ENCODE data around the gene PCDHGA4. TPM values are rescaled to one million over a fixed set of nuclear protein-coding genes. Genes with fewer than 3 reads are reported as not detected.

The PCDHGA4 gene
- total and polyA plus RNA-seq, 7 experiments from 2014 or later, result 0.11 to 0.63 (median 0.19) TPM; not detected in 2

- peak within 1 kb of the TSS; percentile 95 for H3K4me3 ChIP-seq (ENCODE audit: low read length)
- CTCF ChIA-PET, result interaction anchor here (0.6 to 2.4 kb wide), 9 partner anchors 8 to 249 kb away, joined by 3 to 15 read pairs (median 6); partner anchors contain the start of gene PCDHGA11
- POLR2A ChIA-PET, result interaction anchor here (0.5 to 2.6 kb wide), 23 partner anchors 8 to 1035 kb away, joined by 3 to 26 read pairs (median 4); partner anchors contain the start of genes DELE1, DIAPH1, HDAC3 and IK
- peak within 1 kb of the TSS; percentile 88 for H3K27ac ChIP-seq (ENCODE audit: low read depth, low read length)
- Mint-ChIP-seq H3K9me3 (peaks cover 12 to 85% (median 55%) of the 10 kb centered on the region in 11 donors), H3K36me3 (peaks cover 33 to 54% (median 42%) of the 10 kb centered on the region in 5 donors), H3K27ac (peak within 1 kb of the TSS; percentile 97 to 100 (median 99)), H3K27me3 (peaks cover 0 to 3% (median 0%) of the 10 kb centered on the region in 5 donors), H3K4me1 (peaks cover 18 to 40% (median 27%) of the 10 kb centered on the region in 7 donors), H3K4me3 (peak within 1 kb of the TSS; percentile 90 to 100 (median 98))
- H3K27me3 ChIP-seq (ENCODE audit: control insufficient read depth in 2 of 2, insufficient read depth in 2 of 2, low read length in 2 of 2), result no peaks in the 10 kb centered on the region
- H3K9me3 ChIP-seq (ENCODE audit: control insufficient read depth in 2 of 3, low read length in 3 of 3), result peaks cover 20 to 49% (median 23%) of the 10 kb centered on the region in 3 experiments
- ATAC-seq (peak; percentile 94), DNase-seq (peak; percentile 88 to 94 (median 94))
- peaks cover 7% of the 10 kb centered on the region in 2 donors for H3K4me1 ChIP-seq (ENCODE audit: control insufficient read depth in 2 of 2, insufficient read depth in 2 of 2, low read length in 2 of 2)
- intact Hi-C loops (cut with micrococcal nuclease), result loop anchor here (1.0 to 10.0 kb wide), 19 partner anchors 92 to 1450 kb away; partner anchors contain the start of genes PCDHGA10 (in 2 of the 2), ARHGAP26 (in 1 of the 2), CYSTM1 (in 1 of the 2) and DELE1 (in 1 of the 2)
- peaks cover 0 to 21% (median 10%) of the 10 kb centered on the region in 3 experiments for H3K36me3 ChIP-seq (ENCODE audit: control insufficient read depth in 2 of 3, insufficient read depth in 3 of 3, low read length in 3 of 3)
These were observed 34.3 kb upstream of the PCDHGA4 start, which contains the start of gene TAF7 for GRCh38 chr5:141320225-141321169. TSS of gene TAF7 (minus strand) at chr5:141320784. CDS start at chr5:141320044, 740 bp downstream.

GRCh38 chr5:141322261-141322660 is 32.6 kb upstream of the PCDHGA4 start:
- intact Hi-C loops (cut with micrococcal nuclease), result loop anchor here (5.0 to 10.0 kb wide), 6 partner anchors 90 to 1217 kb away; partner anchors contain the start of genes DIAPH1 (in 1 of the 2), PCDHGA10 (in 1 of the 2) and PFDN1 (in 1 of the 2)
- Histone ChIP-seq H3K4me1 (ENCODE audit: control insufficient read depth in 2 of 2, insufficient read depth in 2 of 2, low read length in 2 of 2) (peaks cover 7% of the 10 kb centered on the region in 2 donors), H3K9me3 (ENCODE audit: control insufficient read depth in 2 of 3, low read length in 3 of 3) (peaks cover 19 to 37% (median 20%) of the 10 kb centered on the region in 3 experiments), H3K36me3 (ENCODE audit: control insufficient read depth in 2 of 3, insufficient read depth in 3 of 3, low read length in 3 of 3) (peaks cover 0 to 21% (median 10%) of the 10 kb centered on the region in 3 experiments), H3K27ac (ENCODE audit: low read depth, low read length) (no peak overlapping the region), H3K4me3 (ENCODE audit: low read length) (no peak overlapping the region), H3K27me3 (ENCODE audit: control insufficient read depth in 2 of 2, insufficient read depth in 2 of 2, low read length in 2 of 2) (no peaks in the 10 kb centered on the region)
- ATAC-seq (no peak), DNase-seq (no peak)
- CTCF ChIA-PET, result interaction anchor here (0.6 to 1.4 kb wide), 3 partner anchors 205 to 336 kb away, joined by 3 to 7 read pairs (median 4); no protein-coding TSS in a partner anchor
- Mint-ChIP-seq H3K4me1 (peaks cover 18 to 48% (median 31%) of the 10 kb centered on the region in 7 donors), H3K4me3 (peak overlapping the region in 6 of 10 donors; percentile 14 to 100 (median 37)), H3K27ac (no peak overlapping the region), H3K27me3 (peaks cover 0 to 13% (median 6%) of the 10 kb centered on the region in 5 donors), H3K36me3 (peaks cover 32 to 43% (median 36%) of the 10 kb centered on the region in 5 donors), H3K9me3 (peaks cover 11 to 82% (median 43%) of the 10 kb centered on the region in 11 donors)
- POLR2A ChIA-PET, result interaction anchor here (1.2 kb wide), 1 partner anchor 242 kb away, joined by 4 read pairs; no protein-coding TSS in a partner anchor

GRCh38 chr5:141326088-141326854 is 28.6 kb upstream of the PCDHGA4 start:
- peaks cover 4 to 82% (median 22%) of the 10 kb centered on the region in 11 donors for H3K9me3 Mint-ChIP-seq
- peaks cover 3 to 10% (median 6%) of the 10 kb centered on the region in 5 donors for H3K36me3 Mint-ChIP-seq
- H3K27ac Mint-ChIP-seq, result peak overlapping the region; percentile 17 to 95 (median 80)
- Histone ChIP-seq H3K27me3 (ENCODE audit: control insufficient read depth in 2 of 2, insufficient read depth in 2 of 2, low read length in 2 of 2) (peaks cover 0 to 5% of the 10 kb centered on the region in 2 donors), H3K9me3 (ENCODE audit: control insufficient read depth in 2 of 3, low read length in 3 of 3) (peaks cover 0 to 32% (median 5%) of the 10 kb centered on the region in 3 experiments), H3K4me3 (ENCODE audit: low read length) (peak overlapping the region; percentile 73), H3K36me3 (ENCODE audit: control insufficient read depth in 2 of 3, insufficient read depth in 3 of 3, low read length in 3 of 3) (no peaks in the 10 kb centered on the region), H3K27ac (ENCODE audit: low read depth, low read length) (peak overlapping the region; percentile 53), H3K4me1 (ENCODE audit: control insufficient read depth in 2 of 2, insufficient read depth in 2 of 2, low read length in 2 of 2) (no peaks in the 10 kb centered on the region)
- peak overlapping the region; percentile 78 to 98 (median 90) for H3K4me3 Mint-ChIP-seq
- peak; percentile 95 for ATAC-seq
- peak; percentile 39 to 75 (median 57) for DNase-seq
- ChIA-PET CTCF (interaction anchor here (0.6 to 1.6 kb wide), 4 partner anchors 176 to 240 kb away, joined by 3 to 6 read pairs (median 4); no protein-coding TSS in a partner anchor), POLR2A (interaction anchor here (0.6 kb wide), 1 partner anchor 309 kb away, joined by 3 read pairs; no protein-coding TSS in a partner anchor)
- peaks cover 8 to 48% (median 41%) of the 10 kb centered on the region in 5 donors for H3K27me3 Mint-ChIP-seq
- intact Hi-C loops (cut with micrococcal nuclease), result loop anchor here (1.0 to 10.0 kb wide), 5 partner anchors 186 to 1221 kb away; no protein-coding TSS in a partner anchor
- peaks cover 0 to 15% (median 7%) of the 10 kb centered on the region in 7 donors for H3K4me1 Mint-ChIP-seq

DNA sequence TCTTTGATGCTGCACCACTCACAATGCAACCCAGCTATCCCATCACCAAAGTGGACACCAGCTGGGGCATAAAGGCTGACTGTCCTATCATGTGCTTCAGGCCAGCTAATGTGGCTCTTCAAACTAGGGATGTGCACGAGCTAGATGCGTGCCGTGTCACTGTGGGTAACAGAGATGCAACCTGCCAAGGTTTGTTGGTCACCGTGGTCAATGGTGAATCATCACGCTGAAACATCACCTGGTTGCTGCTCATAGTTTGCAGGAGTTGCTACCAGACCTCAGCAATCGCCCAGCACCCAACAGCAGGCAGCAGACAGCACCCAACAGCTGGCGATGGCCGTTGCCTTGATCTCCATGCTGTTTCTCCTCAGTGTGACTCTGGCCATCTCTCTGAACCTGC is 26.6 kb upstream of the PCDHGA4 start:
- Mint-ChIP-seq H3K4me1 (peaks cover 0 to 11% (median 7%) of the 10 kb centered on the region in 7 donors), H3K27me3 (peaks cover 22 to 62% (median 55%) of the 10 kb centered on the region in 5 donors), H3K27ac (no peak overlapping the region), H3K4me3 (no peak overlapping the region), H3K9me3 (peaks cover 5 to 83% (median 29%) of the 10 kb centered on the region in 11 donors), H3K36me3 (peaks cover 5 to 10% (median 8%) of the 10 kb centered on the region in 5 donors)
- intact Hi-C loops (cut with micrococcal nuclease), result loop anchor here in 1 of 2 donors (10.0 kb wide), 1 partner anchor 1223 kb away; no protein-coding TSS in a partner anchor
- Histone ChIP-seq H3K9me3 (ENCODE audit: control insufficient read depth in 2 of 3, low read length in 3 of 3) (peaks cover 0 to 44% (median 5%) of the 10 kb centered on the region in 3 experiments), H3K36me3 (ENCODE audit: control insufficient read depth in 2 of 3, insufficient read depth in 3 of 3, low read length in 3 of 3) (no peaks in the 10 kb centered on the region), H3K4me1 (ENCODE audit: control insufficient read depth in 2 of 2, insufficient read depth in 2 of 2, low read length in 2 of 2) (no peaks in the 10 kb centered on the region), H3K27ac (ENCODE audit: low read depth, low read length) (no peak overlapping the region), H3K4me3 (ENCODE audit: low read length) (no peak overlapping the region), H3K27me3 (ENCODE audit: control insufficient read depth in 2 of 2, insufficient read depth in 2 of 2, low read length in 2 of 2) (peaks cover 0 to 5% of the 10 kb centered on the region in 2 donors)
- DNase-seq (no peak), ATAC-seq (no peak)
- ChIA-PET POLR2A (interaction anchor here (1.6 kb wide), 1 partner anchor 8 kb away, joined by 5 read pairs; the partner anchor contains the start of gene TAF7), CTCF (interaction anchor here (1.7 to 2.3 kb wide), 2 partner anchors 8 to 236 kb away, joined by 5 to 9 read pairs; partner anchors contain the start of gene TAF7)

- Mint-ChIP-seq H3K27ac (no peak within 1 kb of the TSS), H3K9me3 (peaks cover 11 to 93% (median 42%) of the 10 kb centered on the region in 11 donors), H3K27me3 (peaks cover 42 to 85% (median 78%) of the 10 kb centered on the region in 5 donors), H3K4me3 (peak within 1 kb of the TSS in 9 of 10 donors; percentile 19 to 56 (median 35)), H3K36me3 (peaks cover 3 to 23% (median 12%) of the 10 kb centered on the region in 5 donors), H3K4me1 (peaks cover 0 to 11% (median 7%) of the 10 kb centered on the region in 7 donors)
- Histone ChIP-seq H3K4me1 (ENCODE audit: control insufficient read depth in 2 of 2, insufficient read depth in 2 of 2, low read length in 2 of 2) (no peaks in the 10 kb centered on the region), H3K4me3 (ENCODE audit: low read length) (no peak within 1 kb of the TSS), H3K27me3 (ENCODE audit: control insufficient read depth in 2 of 2, insufficient read depth in 2 of 2, low read length in 2 of 2) (peaks cover 0 to 11% of the 10 kb centered on the region in 2 donors), H3K36me3 (ENCODE audit: control insufficient read depth in 2 of 3, insufficient read depth in 3 of 3, low read length in 3 of 3) (no peaks in the 10 kb centered on the region), H3K27ac (ENCODE audit: low read depth, low read length) (no peak within 1 kb of the TSS), H3K9me3 (ENCODE audit: control insufficient read depth in 2 of 3, low read length in 3 of 3) (peaks cover 0 to 49% (median 5%) of the 10 kb centered on the region in 3 experiments)
- intact Hi-C loops (cut with micrococcal nuclease), result no loop called here
- ATAC-seq, result peak; percentile 56
- ChIA-PET CTCF (interaction anchor here (0.6 to 1.6 kb wide), 5 partner anchors 9 to 456 kb away, joined by 3 to 6 read pairs (median 3); no protein-coding TSS in a partner anchor), POLR2A (interaction anchor here (1.0 kb wide), 1 partner anchor 11 kb away, joined by 3 read pairs; no protein-coding TSS in a partner anchor)
- peak in 1 of 9 donors; percentile 23 for DNase-seq
These were observed 24.3 kb upstream of the PCDHGA4 start, which contains the start of gene PCDHGA1 for GRCh38 chr5:141330299-141331080. TSS of gene PCDHGA1 (plus strand) at chr5:141330514.
